Activated CD4-positive, alpha-beta T cell treated with anti-CD3 and anti-CD28 coated beads, Interleukin-2, amount 50 U/mL, for 1 hour (primary cell): ENCODE measurements around the gene GNLY.
"Not testable (repeated sequence)": the region's sequence is repeated elsewhere in the genome, so short reads cannot be mapped to it uniquely, and the experiment has no call there.

Experiments
- DNase-seq: peaks from one replicate; pipeline ENCODE4 v3.0.0-alpha.2; 2020

GNLY gene

DNA sequence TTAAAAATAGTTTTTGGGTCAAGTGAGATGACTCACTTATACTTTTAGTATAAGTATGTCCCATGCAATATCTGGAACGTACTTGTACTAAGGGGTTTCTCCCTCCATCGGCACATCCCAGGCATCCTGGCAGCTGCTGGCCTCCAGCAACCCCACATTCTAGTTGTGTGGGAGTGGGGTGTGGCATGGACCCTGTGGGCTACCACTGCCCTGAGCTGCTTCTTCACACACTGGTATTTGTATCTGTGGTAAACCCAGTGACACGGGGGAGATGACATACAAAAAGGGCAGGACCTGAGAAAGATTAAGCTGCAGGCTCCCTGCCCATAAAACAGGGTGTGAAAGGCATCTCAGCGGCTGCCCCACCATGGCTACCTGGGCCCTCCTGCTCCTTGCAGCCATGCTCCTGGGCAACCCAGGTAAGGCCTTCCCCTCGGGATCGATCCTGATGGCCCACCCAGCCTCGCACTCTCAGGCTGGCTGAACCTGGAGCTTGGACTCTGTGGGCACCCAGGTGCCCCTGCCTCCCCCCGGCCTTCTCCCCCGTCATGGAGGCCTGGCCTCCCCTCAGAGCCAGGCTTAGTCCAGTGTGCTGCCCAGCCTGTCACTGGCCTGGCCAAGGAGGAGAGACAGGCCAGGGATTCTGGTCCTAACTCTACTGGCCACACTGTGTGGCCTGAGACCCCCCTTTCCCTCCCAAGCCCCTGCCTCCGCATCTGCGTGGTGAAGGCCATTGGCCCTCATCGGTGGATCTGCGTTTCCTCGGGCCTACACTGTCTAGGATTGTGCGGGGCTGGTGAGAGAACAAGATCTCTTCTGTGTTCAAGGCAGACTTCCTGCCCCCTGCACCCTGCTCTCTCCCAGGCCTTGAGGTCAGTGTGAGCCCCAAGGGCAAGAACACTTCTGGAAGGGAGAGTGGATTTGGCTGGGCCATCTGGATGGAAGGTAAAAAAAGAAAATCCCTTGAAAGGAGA is at the start of gene GNLY:
TSS of gene GNLY (plus strand) at position 307 of the 974 bp plus-strand sequence. CDS start at position 368, 61 bp downstream.
- DNase-seq = no peak

DNA sequence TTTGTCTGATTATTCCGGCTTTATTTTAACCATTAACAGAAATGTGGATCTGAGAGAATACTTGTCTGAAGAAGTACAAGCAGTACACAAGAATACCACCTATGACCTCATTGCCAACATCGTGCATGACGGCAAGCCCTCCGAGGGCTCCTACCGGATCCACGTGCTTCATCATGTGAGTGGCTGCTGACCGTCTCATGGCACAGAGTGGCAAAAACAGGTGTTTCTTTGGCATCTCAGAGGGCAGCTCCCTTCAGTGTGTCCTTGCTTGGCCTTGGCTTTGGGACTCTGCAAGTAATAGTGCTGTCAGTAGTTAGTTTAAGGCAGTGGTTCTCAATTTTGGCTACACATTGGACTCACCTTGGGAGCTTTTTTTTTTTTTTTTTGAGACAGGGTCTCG is 49.2 kb upstream of the GNLY start:
- no peak for DNase-seq

DNA sequence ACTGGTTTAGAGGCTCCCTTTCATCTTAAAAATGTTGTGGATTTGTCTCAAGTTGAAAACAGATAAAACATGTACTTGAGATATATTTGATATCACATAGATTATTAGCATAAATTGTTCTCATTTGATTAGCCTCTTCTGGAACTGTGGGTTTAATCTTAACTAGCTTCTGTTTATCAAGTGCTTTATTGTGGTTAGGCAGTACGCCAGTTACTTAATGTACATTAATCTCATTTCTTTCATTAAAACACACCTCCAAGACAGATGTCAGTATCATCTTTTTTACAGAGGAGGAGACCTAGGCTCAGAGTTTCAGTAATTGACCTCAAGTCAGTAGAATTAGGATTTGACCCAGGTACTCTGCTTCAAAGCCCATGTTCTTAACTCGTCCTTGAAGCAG is 48.0 kb upstream of the GNLY start:
- no peak for DNase-seq

DNA sequence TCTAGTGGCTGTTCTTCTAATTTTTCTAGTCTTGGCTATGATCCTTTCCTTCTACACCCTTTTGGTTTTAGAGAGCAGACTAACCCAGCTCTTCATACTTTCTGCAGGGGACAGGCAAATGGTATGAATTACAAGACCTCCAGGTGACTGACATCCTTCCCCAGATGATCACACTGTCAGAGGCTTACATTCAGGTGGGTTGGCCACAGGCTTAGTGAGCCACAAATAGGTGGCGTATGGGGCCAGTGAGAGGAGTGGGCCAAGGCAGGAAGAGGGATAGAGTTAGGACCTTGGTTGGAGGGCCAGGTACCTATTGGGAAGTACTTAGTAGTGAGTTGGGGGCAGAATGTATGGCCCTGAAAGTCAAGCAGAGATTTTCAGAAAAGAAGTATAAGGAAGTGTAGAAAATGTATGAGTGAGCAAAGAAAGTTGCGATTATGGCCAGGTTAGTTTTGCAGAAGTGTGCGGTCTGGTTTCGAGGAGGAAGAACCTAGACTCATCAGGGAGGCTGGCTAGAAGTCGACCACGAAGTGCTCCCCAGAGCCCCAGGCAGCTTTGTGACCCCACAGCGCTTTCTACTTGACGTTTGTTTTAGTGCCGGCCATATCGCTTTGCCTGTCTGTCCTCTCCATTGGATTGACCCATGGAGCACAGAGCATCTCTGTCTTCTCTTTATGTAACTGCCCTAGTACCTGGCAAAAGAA is 46.2 kb upstream of the GNLY start:
- no peak for DNase-seq

- DNase-seq = no peak
Measured at GRCh38 chr2:85648619-85649018, 45.5 kb upstream of the GNLY start.

DNA sequence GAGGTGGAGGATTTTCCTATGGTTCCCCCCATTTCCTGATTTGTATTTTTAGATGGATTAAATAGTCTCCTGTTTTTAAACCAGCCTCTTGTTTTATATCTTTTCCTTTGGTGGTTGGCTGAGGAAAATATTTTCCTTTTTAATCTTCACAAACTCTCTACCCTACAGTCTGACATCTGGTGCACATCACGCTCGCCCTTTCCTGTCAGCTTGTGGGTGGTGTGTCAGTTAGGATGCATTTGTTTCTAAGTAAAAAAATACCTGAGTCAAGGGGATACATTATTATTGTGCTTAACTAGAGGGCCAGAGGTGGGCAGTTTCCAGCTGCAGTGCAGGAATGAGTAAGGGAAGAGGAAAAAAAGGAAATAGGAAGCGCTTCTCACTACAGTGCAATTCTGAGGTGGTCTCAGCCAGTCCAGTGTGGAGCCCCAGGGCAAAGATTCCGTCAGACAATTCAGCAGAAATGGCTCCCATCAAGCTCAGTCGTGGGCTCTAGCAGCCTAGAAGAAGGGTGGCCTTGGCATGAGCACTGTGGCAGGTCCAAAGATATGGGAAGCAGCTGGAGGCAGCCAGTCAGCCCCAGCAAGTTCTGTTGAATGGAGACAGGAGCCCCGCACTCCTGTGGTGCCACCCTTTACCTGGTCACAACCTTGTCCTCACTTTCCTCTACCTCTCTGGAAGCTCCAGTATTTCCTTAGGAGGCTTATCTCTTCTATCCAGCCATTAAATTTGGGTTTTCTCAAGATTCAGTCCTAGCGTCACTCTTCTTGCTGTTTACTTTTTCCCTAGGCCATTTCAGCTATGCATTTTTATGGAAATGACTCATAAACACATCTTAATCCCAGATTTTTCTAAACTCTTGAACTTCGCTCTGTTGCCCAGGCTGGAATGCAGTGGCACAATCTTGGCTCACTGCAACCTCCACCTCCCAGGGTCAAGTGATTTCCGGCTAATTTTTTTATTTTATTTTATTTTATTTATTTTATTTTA is 44.7 kb upstream of the GNLY start:
- no peak for DNase-seq

DNA sequence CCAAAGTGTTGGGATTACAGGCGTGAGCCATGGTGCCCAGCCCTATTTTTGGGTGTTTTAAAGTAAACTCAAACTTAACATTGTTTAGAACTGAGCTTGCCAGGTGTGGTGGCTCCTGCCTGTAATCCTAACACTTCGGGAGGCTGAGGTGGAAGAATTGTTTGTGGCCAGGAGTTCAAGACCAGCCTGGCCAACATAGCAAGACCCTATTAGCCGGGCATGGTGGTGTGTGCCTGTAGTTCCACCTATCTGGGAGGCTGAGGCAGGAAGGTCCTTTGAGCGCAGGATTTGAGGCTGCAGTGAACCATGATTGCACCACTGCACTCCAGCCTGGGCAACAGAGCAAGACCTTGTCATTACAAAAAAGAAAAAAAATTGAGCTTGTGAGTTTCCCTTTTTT is 43.7 kb upstream of the GNLY start:
- no peak for DNase-seq

GRCh38 chr2:85651097-85651496 is 43.1 kb upstream of the GNLY start:
- no peak for DNase-seq

- no peak for DNase-seq
Measured at GRCh38 chr2:85652056-85652455, 42.1 kb upstream of the GNLY start.

GRCh38 chr2:85653996-85654395 is 40.2 kb upstream of the GNLY start:
- DNase-seq = no peak

DNA sequence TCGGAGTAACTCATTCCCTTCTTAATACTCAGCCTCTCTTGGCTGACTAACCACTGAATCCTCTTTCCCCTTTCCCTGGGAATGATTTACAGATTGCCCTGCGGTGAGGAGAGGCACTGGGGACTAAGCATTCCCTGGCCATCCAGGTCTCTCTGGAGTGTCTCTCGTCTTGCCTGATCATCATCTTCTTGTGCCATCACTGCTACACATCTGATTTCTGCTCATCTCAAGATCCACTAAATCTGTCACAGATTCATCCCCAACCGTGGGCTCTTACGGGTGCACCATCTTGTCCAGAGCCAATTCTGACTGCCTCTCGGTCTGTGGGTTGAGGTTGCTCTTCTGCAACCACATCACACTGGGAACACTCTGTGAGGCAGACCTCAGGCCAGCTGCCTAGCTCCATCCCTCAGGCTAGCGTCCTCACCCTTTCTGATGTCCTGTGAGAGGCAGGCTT is 38.2 kb upstream of the GNLY start:
- no peak for DNase-seq

DNA sequence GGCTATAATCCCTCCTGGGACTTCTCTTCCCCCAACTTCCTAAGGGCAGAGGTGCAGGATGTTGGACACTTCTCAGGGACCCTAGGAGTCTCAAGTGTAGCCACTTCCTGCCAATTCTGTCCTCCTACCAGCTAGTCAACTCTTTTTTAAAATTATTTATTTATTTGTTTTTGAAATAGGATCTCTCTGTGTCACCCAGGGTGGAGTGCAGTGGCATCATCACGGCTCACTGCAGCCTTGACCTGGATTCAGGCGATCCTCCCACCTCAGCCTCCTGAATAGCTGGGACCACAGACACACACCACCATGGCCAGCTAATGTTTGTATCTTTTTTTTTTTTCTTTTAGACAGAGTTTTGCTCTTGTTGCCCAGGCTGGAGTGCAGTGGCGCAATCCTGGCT is 37.7 kb upstream of the GNLY start:
- no peak for DNase-seq

DNA sequence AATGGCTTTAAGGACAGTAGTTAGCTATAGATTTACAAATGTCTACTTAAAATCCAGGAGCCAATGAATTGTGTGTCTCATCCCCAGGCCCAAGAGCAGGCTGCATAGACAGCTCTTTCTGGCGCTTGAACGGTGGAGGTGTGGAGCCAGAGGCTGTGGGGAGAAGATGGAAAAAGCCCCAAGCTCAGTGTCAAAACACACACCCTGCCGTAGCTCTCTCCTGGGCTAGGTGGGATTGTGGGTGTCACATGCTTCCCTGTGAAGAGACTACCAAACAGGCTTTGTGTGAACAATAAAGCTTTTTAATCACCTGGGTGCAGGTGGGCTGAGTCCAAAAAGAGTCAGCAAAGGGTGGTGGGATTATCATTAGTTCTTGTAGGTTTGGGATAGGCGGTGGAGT is 36.8 kb upstream of the GNLY start:
- not testable (repeated sequence) for DNase-seq

GRCh38 chr2:85659324-85659981 is 34.7 kb upstream of the GNLY start:
- DNase-seq = no peak

- DNase-seq = not testable (repeated sequence)
Measured at GRCh38 chr2:85660301-85660700, 33.9 kb upstream of the GNLY start.

DNA sequence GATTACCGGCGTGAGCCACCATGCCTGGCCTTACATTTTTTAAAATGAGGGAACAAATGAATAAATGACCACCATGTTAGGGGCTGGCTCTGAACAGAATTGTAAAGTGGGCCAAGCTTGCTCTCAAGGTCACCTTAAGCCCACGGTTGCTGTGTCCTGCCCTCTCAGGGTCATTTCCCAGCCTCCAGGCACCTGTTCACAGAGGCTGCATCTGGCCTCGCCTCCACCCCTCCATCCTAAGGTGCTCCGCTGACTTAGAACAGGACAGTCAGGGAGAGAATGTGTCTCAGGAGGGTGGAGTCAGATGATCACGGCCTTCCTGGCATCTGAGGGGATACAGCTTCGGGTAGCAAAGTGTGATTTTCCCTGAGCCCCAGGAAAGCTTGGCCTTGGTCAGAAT is 33.4 kb upstream of the GNLY start:
- DNase-seq = no peak

DNA sequence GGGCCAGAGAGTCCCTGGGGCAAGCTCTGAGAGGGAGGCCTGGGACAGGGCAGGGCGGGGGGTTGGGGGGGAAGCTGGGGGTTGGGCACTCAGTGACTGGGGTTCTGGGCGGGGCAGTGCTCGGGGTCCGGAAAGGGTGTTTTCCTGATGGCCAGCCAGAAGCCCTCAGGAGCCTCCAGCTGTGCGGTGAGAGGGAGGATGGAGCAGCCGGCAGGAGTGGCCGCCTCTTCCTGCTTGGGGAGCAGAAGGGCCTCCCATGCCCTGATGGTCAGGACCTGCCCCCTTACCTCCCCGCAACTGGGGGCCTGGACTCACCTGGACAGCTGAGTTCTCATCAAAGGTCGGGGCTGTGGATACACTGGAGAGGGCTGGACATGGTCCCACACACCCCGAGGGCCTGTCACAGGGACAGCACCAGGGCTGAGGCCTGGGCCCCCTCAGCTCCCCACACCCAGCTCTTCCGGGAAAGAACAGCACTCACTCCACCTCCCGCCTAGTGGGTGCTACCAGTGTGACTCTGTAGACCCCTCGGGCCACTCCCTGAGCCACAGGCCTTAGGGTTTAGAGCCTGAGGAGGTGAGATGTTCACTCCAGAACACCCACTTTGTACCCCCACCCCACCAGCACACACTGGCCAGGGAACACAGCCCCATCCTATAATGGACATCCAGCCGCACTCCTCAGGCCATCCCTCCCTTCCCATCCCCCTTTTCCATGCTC is 32.9 kb upstream of the GNLY start:
- DNase-seq = no peak

GRCh38 chr2:85662899-85663593 is 31.1 kb upstream of the GNLY start:
- DNase-seq = no peak

DNA sequence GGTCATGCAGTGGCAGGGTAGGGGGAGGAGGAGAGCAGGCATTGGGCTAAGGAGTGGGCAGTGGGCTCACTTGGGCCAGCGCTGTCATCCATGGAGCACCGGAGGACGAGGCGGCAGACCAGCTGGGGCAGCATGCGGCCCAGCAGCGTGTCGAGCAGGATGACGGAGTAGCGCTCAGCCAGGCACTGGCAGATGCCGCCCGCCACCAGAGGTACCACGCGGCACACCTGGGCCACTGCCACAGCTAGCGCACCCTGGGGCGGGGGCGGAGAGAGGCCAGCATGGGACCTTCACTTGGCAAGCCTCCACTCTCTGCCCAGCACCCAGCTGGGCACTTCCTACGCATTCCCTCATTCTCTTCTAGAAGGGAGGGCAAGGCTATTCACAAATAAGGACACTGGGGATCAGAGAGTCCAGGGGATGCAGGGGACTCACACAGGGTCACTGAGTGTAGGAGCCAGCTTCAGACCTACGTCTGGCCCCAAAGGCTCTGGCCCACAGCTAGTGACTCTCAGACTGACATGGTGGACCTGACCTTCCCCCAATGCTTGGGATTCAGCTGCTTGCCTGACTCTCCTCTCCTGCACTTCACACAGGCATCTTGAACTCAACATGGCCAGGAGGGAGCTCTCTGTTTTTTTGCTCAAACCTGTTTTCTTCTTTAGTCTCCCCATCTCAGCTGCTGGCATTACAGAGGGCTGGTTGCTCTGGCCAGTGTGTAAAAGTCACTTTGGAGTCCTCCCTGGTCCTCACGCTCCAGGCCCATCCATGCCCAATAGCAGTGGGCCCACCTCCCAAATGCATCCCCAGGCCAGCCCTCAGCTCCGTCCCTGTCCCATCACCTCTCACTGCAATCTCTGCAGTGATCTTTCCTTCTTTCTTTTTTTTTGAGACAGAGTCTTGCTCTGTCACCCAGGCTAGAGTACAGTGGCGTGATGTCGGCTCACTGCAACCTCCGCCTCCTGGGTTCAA is 30.3 kb upstream of the GNLY start:
- no peak for DNase-seq
